Measurements from ENCODE around the gene LRRC4C. TPM values are rescaled to one million over a fixed set of nuclear protein-coding genes. Genes with fewer than 3 reads are reported as not detected.

Gene LRRC4C
- total RNA-seq, 2 donors from 2014 or later: 1.3 TPM; not detected in 1

DNA sequence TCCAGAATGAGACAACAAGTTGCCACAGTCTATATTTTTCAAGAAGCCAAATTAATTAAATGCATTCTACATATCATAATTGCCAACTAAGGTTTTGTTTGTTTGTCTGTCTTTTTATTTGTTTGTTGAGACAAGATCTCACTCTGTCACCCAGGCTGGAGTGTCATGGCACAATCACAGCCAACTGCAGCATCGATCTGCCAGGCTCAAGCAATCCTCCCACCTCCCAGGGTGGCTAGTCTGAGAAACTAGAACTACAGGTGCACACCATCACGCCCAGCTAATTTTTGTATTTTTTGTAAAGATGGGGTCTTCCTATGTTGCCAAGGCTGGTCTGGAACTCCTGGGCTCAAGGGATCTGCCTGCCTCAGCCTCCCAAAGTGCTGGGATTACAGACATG lies 140.0 kb downstream of the LRRC4C start:
- H3K36me3 ChIP-seq (replicated peaks in 1 of 2; ENCODE audit: insufficient read depth in 1 of 2, low read depth in 2 of 2): no peaks in the 10 kb centered on the region
- DNase-seq (no peak), ATAC-seq (no peak)
- no peak overlapping the region for H3K27ac ChIP-seq
- intact Hi-C loops (cut with DNase I): no loop called here
- WGBS, 2 donors: 53 to 57% methylated on average over 2 of the region's 2 CpGs
- no peaks in the 10 kb centered on the region for H3K27me3 ChIP-seq
- no peak for TF ChIP-seq POLR2A (IDR thresholded peaks at IDR 0.05)
- TF ChIP-seq, protein P1, sequence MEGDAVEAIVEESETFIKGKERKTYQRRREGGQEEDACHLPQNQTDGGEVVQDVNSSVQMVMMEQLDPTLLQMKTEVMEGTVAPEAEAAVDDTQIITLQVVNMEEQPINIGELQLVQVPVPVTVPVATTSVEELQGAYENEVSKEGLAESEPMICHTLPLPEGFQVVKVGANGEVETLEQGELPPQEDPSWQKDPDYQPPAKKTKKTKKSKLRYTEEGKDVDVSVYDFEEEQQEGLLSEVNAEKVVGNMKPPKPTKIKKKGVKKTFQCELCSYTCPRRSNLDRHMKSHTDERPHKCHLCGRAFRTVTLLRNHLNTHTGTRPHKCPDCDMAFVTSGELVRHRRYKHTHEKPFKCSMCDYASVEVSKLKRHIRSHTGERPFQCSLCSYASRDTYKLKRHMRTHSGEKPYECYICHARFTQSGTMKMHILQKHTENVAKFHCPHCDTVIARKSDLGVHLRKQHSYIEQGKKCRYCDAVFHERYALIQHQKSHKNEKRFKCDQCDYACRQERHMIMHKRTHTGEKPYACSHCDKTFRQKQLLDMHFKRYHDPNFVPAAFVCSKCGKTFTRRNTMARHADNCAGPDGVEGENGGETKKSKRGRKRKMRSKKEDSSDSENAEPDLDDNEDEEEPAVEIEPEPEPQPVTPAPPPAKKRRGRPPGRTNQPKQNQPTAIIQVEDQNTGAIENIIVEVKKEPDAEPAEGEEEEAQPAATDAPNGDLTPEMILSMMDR (IDR thresholded peaks at IDR 0.05): no peak
- H3K9me3 ChIP-seq: no peaks in the 10 kb centered on the region
- no peaks in the 10 kb centered on the region for H3K4me1 ChIP-seq
- no peak overlapping the region for H3K4me3 ChIP-seq

DNA sequence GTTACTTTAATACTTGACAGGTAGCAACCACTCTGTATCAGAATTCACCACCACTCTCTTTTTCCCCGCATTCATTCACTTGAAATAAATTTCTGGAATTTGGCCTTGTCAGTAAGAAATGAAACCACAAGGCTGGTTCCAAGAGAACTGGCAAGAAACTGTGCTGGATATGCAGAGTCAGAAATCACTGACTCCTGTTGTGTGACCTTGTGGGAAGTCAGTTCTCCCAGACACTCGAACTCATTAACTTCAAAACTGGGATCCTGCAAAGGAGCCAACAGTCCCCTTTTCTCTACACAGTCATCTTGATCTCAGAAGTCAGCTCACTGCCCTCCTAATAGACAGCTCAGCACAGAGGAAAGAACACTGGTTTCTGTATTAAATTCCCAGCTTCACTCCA lies 142.7 kb downstream of the LRRC4C start:
- ATAC-seq (no peak), DNase-seq (no peak)
- H3K4me1 ChIP-seq: no peaks in the 10 kb centered on the region
- H3K9me3 ChIP-seq: no peaks in the 10 kb centered on the region
- whole genome bisulfite sequencing, 2 donors: 20 to 26% methylated on average over 2 of the region's 2 CpGs
- H3K4me3 ChIP-seq: no peak overlapping the region
- no peak for TF ChIP-seq POLR2A (IDR thresholded peaks at IDR 0.05)
- H3K36me3 ChIP-seq (replicated peaks in 1 of 2; ENCODE audit: insufficient read depth in 1 of 2, low read depth in 2 of 2): no peaks in the 10 kb centered on the region
- H3K27ac ChIP-seq: no peak overlapping the region
- intact Hi-C loops (cut with DNase I): no loop called here
- H3K27me3 ChIP-seq: no peaks in the 10 kb centered on the region

DNA sequence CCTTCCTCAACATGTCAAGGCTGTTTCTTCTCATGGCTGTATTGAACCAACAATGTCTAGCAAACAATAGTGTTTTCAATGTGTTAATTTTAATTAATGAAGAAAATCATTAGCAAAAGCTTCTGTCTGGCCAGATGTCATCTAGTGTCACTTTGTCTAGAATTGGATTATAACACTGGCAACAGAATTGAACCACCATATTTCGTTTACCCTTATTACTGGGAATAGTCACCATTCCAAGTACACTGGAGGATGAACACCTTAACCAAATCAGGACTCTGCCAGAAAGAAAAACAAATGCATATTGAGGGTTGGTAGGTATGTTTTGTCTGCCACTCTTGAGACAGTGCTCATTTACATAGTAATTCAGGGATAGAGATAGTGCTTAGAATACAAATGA lies 146.2 kb downstream of the LRRC4C start:
- ATAC-seq (no peak), DNase-seq (no peak)
- Histone ChIP-seq H3K9me3 (no peaks in the 10 kb centered on the region), H3K36me3 (replicated peaks in 1 of 2; ENCODE audit: insufficient read depth in 1 of 2, low read depth in 2 of 2) (no peaks in the 10 kb centered on the region), H3K4me1 (no peaks in the 10 kb centered on the region), H3K4me3 (no peak overlapping the region), H3K27me3 (no peaks in the 10 kb centered on the region), H3K27ac (no peak overlapping the region)
- intact Hi-C loops (cut with DNase I): no loop called here
- TF ChIP-seq, protein P1 (IDR thresholded peaks at IDR 0.05): no peak
- no peak for TF ChIP-seq POLR2A (IDR thresholded peaks at IDR 0.05)
- 44 to 62% methylated on average over 1 of the region's 1 CpG for WGBS, 2 donors

- H3K27me3 ChIP-seq: no peaks in the 10 kb centered on the region
- no peak for TF ChIP-seq POLR2A (IDR thresholded peaks at IDR 0.05)
- TF ChIP-seq, protein P1 (IDR thresholded peaks at IDR 0.05): no peak
- no peak overlapping the region for H3K4me3 ChIP-seq
- no peaks in the 10 kb centered on the region for H3K9me3 ChIP-seq
- no peak overlapping the region for H3K27ac ChIP-seq
- DNase-seq: no peak
- ATAC-seq: no peak
- H3K36me3 ChIP-seq (replicated peaks in 1 of 2; ENCODE audit: insufficient read depth in 1 of 2, low read depth in 2 of 2): no peaks in the 10 kb centered on the region
- 53 to 60% methylated on average over 4 of the region's 4 CpGs for WGBS, 2 donors
- no peaks in the 10 kb centered on the region for H3K4me1 ChIP-seq
- intact Hi-C loops (cut with DNase I): no loop called here
These were observed 149.7 kb downstream of the LRRC4C start for GRCh38 chr11:41309716-41310115.

DNA sequence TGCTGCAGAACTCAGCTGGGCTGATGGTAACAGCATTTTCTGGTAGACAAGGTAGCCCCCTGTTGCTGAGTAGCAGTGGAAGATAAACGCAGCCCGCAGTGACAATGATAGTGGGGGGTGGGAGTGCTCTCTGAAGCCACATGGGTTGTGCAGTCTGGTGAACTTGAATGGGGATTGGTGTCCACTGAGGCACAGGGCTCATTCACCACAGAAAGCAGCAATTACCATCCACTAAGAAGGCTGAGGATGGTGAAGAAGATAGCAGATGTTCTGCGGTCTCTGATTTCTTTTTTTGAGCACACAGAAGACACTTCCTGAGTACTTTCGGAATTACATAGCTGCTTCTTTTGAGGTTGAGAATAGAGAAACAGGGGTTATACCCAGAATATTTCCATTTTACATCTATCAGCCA lies 150.3 kb downstream of the LRRC4C start:
- Histone ChIP-seq H3K9me3 (no peaks in the 10 kb centered on the region), H3K4me3 (no peak overlapping the region), H3K27ac (no peak overlapping the region), H3K4me1 (no peaks in the 10 kb centered on the region), H3K36me3 (replicated peaks in 1 of 2; ENCODE audit: insufficient read depth in 1 of 2, low read depth in 2 of 2) (no peaks in the 10 kb centered on the region), H3K27me3 (no peaks in the 10 kb centered on the region)
- no peak for TF ChIP-seq POLR2A (IDR thresholded peaks at IDR 0.05)
- TF ChIP-seq, protein P1 (IDR thresholded peaks at IDR 0.05): no peak
- WGBS, 2 donors: 65 to 67% methylated on average over 4 of the region's 4 CpGs
- DNase-seq: no peak
- intact Hi-C loops (cut with DNase I): no loop called here
- ATAC-seq: no peak
